Activated gamma-delta T cell (primary cell): ENCODE data around the gene CAMK2B.

ENCODE experiments used
- DNase-seq: peaks from one replicate; lab custom pipeline; 2025; lab: John Stamatoyannopoulos, UW

CAMK2B gene

GRCh38 chr7:44287488-44288380, 37.7 kb downstream of the CAMK2B start:
- DNase-seq: no peak

GRCh38 chr7:44286618-44287487, 38.5 kb downstream of the CAMK2B start:
- DNase-seq: no peak

GRCh38 chr7:44286182-44286617, 39.2 kb downstream of the CAMK2B start:
- no peak for DNase-seq

- no peak for DNase-seq
Measured at GRCh38 chr7:44285561-44285960, 39.8 kb downstream of the CAMK2B start.

- no peak for DNase-seq
Measured at GRCh38 chr7:44284881-44285541, 40.4 kb downstream of the CAMK2B start.

- DNase-seq: no peak
Measured at GRCh38 chr7:44284216-44284615, 41.2 kb downstream of the CAMK2B start.

GRCh38 chr7:44283381-44284211, 41.8 kb downstream of the CAMK2B start:
- DNase-seq: no peak

GRCh38 chr7:44282601-44283171, 42.7 kb downstream of the CAMK2B start:
- DNase-seq: no peak

- no peak for DNase-seq
Measured at GRCh38 chr7:44281811-44282600, 43.4 kb downstream of the CAMK2B start.

- DNase-seq: no peak
Measured at GRCh38 chr7:44280993-44281721, 44.2 kb downstream of the CAMK2B start.

- DNase-seq: no peak
Measured at GRCh38 chr7:44280636-44280992, 44.8 kb downstream of the CAMK2B start.

- DNase-seq: no peak
Measured at GRCh38 chr7:44279731-44280505, 45.5 kb downstream of the CAMK2B start.

- DNase-seq: no peak
Measured at GRCh38 chr7:44279286-44279685, 46.1 kb downstream of the CAMK2B start.

GRCh38 chr7:44278451-44279161, 46.8 kb downstream of the CAMK2B start:
- no peak for DNase-seq

GRCh38 chr7:44277851-44278250, 47.5 kb downstream of the CAMK2B start:
- no peak for DNase-seq

GRCh38 chr7:44277391-44277790, 48.0 kb downstream of the CAMK2B start:
- DNase-seq: no peak

- DNase-seq: no peak
Measured at GRCh38 chr7:44276571-44277221, 48.7 kb downstream of the CAMK2B start.
